WTC11 (cell line): ENCODE data around the gene LILRB3. TPM values are rescaled to one million over a fixed set of nuclear protein-coding genes. Genes with fewer than 3 reads are reported as not detected.

Experiments used
- ATAC-seq: fragments of 200-7000 bp; cut with Tn5 transposase; 2 replicates; pipeline ENCODE4 v1.10.0; 2021; ENCODE audit warnings: mild to moderate bottlenecking, moderate library complexity
- CTCF ChIA-PET: fragments of 300-600 bp; sonication (Branson Sonifier 250); formaldehyde crosslinking; loops from one replicate; lab custom pipeline; 2021; ENCODE audit warnings: antibody characterized with exemption; lab: Charles Lee
- POLR2A ChIA-PET: fragments of 350-600 bp; sonication (Branson Sonifier 250); formaldehyde crosslinking; loops from one replicate; lab custom pipeline; 2021; ENCODE audit warnings: antibody characterized with exemption; lab: Charles Lee
- DNase-seq: peaks from one replicate; pipeline ENCODE4 v3.0.0; 2021; ENCODE audit warnings: low spot score
- H3K27ac Mint-ChIP-seq: 2 replicates; pipeline ENCODE4 v1.8.0; 2021; ENCODE audit warnings: mixed read lengths
- H3K27me3 Mint-ChIP-seq: 2 replicates; pipeline ENCODE4 v1.8.0; 2021; ENCODE audit warnings: low read depth, mild to moderate bottlenecking, moderate library complexity, mixed read lengths
- H3K36me3 Mint-ChIP-seq: 2 replicates; pipeline ENCODE4 v1.8.0; 2021; ENCODE audit warnings: mixed read lengths
- H3K4me1 Mint-ChIP-seq: 2 replicates; pipeline ENCODE4 v1.8.0; 2022; ENCODE audit warnings: mixed read lengths
- H3K4me3 Mint-ChIP-seq: 2 replicates; pipeline ENCODE4 v1.8.0; 2021; ENCODE audit warnings: mild to moderate bottlenecking, moderate library complexity, mixed read lengths
- H3K9me3 Mint-ChIP-seq: 2 replicates; pipeline ENCODE4 v1.8.0; 2021; ENCODE audit warnings: mixed read lengths
- CREM ChIP-seq: sonication (generic); formaldehyde crosslinking; IDR thresholded peaks from 2 replicates; pipeline ENCODE4 v1.8.1; 2022; ENCODE audit warnings: mild to moderate bottlenecking, missing genetic modification reagents, moderate library complexity
- E2F4 ChIP-seq: sonication (generic); formaldehyde crosslinking; IDR thresholded peaks from 2 replicates; pipeline ENCODE4 v1.8.1; 2022; ENCODE audit warnings: low read depth, mild to moderate bottlenecking, moderate library complexity, missing genetic modification reagents, borderline replicate concordance
- FOXK1 ChIP-seq: sonication (generic); formaldehyde crosslinking; IDR thresholded peaks from 2 replicates; pipeline ENCODE4 v1.8.0; 2022; ENCODE audit warnings: mild to moderate bottlenecking, moderate library complexity, missing genetic modification reagents
- HMGXB4 ChIP-seq: sonication (generic); formaldehyde crosslinking; IDR thresholded peaks from 2 replicates; pipeline ENCODE4 v1.8.1; 2023; ENCODE audit warnings: mild to moderate bottlenecking, moderate library complexity, missing genetic modification reagents
- JUN ChIP-seq: sonication (generic); formaldehyde crosslinking; IDR thresholded peaks from 2 replicates; pipeline ENCODE4 v1.8.0; 2023; ENCODE audit warnings: mild to moderate bottlenecking, missing genetic modification reagents
- MYBL2 ChIP-seq: sonication (generic); formaldehyde crosslinking; IDR thresholded peaks from 2 replicates; pipeline ENCODE4 v1.8.1; 2023; ENCODE audit warnings: mild to moderate bottlenecking, moderate library complexity, missing genetic modification reagents
- NFATC4 ChIP-seq: fragments of 250-450 bp; sonication (Bioruptor Pico); IDR thresholded peaks from 2 replicates; pipeline ENCODE4 v1.9.0; 2021; ENCODE audit warnings: mild to moderate bottlenecking
- NFE2L1 ChIP-seq: sonication (generic); formaldehyde crosslinking; IDR thresholded peaks from 2 replicates; pipeline ENCODE4 v1.8.1; 2023; ENCODE audit warnings: missing genetic modification reagents
- NR3C1 ChIP-seq: sonication (generic); formaldehyde crosslinking; conservative IDR thresholded peaks from 2 replicates; pipeline ENCODE4 v1.8.1; 2023; ENCODE audit warnings: low read depth, mild to moderate bottlenecking, missing genetic modification reagents
- SOX15 ChIP-seq: fragments of 250-450 bp; sonication (Bioruptor Pico); IDR thresholded peaks from 2 replicates; pipeline ENCODE4 v1.9.0; 2021; ENCODE audit warnings: mild to moderate bottlenecking
- TEAD4 ChIP-seq: sonication (generic); formaldehyde crosslinking; IDR thresholded peaks from 2 replicates; pipeline ENCODE4 v1.8.0; 2022; ENCODE audit warnings: mild to moderate bottlenecking, missing genetic modification reagents
- TP53 ChIP-seq: sonication (generic); formaldehyde crosslinking; IDR thresholded peaks from 2 replicates; pipeline ENCODE4 v1.8.1; 2023; ENCODE audit warnings: mild to moderate bottlenecking, missing genetic modification reagents
- ZNF138 ChIP-seq: sonication (generic); formaldehyde crosslinking; conservative IDR thresholded peaks from 2 replicates; pipeline ENCODE4 v1.8.1; 2022; ENCODE audit warnings: mild to moderate bottlenecking, moderate library complexity, missing genetic modification reagents
- ZNF219 ChIP-seq: sonication (generic); formaldehyde crosslinking; IDR thresholded peaks from 2 replicates; pipeline ENCODE4 v1.8.0; 2023; ENCODE audit warnings: missing genetic modification reagents, mild to moderate bottlenecking, borderline replicate concordance
- ZNF396 ChIP-seq: fragments of 250-450 bp; sonication (Bioruptor Pico); IDR thresholded peaks from 2 replicates; pipeline ENCODE4 v1.8.0; 2021; ENCODE audit warnings: mild to moderate bottlenecking, moderate library complexity, borderline replicate concordance
- ZSCAN18 ChIP-seq: fragments of 250-450 bp; sonication (Bioruptor Pico); IDR thresholded peaks from 2 replicates; pipeline ENCODE4 v2.1.2; 2022; ENCODE audit warnings: mild to moderate bottlenecking, moderate library complexity
- total RNA-seq: library from RNA; stranded (reverse); gene quantifications from 3 replicates; pipeline ENCODE4 v1.2.3, GENCODE V29; 2021
- TF ChIP-seq, protein P1 (sequence below): fragments of 200-600 bp; IDR thresholded peaks from 2 replicates; pipeline ENCODE4 v1.8.0; 2022; ENCODE audit warnings: antibody characterized with exemption
- TF ChIP-seq, protein P2 (sequence below): sonication (generic); formaldehyde crosslinking; IDR thresholded peaks from 2 replicates; pipeline ENCODE4 v1.8.1; 2022; ENCODE audit warnings: mild to moderate bottlenecking, moderate library complexity, missing genetic modification reagents
- TF ChIP-seq, protein P3 (sequence below): sonication (generic); formaldehyde crosslinking; IDR thresholded peaks from 2 replicates; pipeline ENCODE4 v1.8.1; 2023; ENCODE audit warnings: mild to moderate bottlenecking, missing genetic modification reagents, borderline replicate concordance
- TF ChIP-seq, protein P4 (sequence below): sonication (generic); formaldehyde crosslinking; IDR thresholded peaks from 2 replicates; pipeline ENCODE4 v1.8.0; 2022; ENCODE audit warnings: mild to moderate bottlenecking, missing genetic modification reagents

LILRB3 gene
- total RNA-seq, 1 experiment from 2014 or later = not detected

GRCh38 chr19:54188215-54188871, 34.5 kb downstream of the LILRB3 start:
- peaks cover 35% of the 10 kb centered on the region for H3K4me1 Mint-ChIP-seq
- H3K27ac Mint-ChIP-seq = no peak overlapping the region
- peaks cover 38% of the 10 kb centered on the region for H3K36me3 Mint-ChIP-seq
- DNase-seq (peak; percentile 27), ATAC-seq (no peak)
- H3K27me3 Mint-ChIP-seq = peaks cover 3% of the 10 kb centered on the region; the same call in 1 of the 2 replicates
- no peak for TF ChIP-seq ZNF138 (CRISPR knock-in tag)
- TF ChIP-seq, protein P1, sequence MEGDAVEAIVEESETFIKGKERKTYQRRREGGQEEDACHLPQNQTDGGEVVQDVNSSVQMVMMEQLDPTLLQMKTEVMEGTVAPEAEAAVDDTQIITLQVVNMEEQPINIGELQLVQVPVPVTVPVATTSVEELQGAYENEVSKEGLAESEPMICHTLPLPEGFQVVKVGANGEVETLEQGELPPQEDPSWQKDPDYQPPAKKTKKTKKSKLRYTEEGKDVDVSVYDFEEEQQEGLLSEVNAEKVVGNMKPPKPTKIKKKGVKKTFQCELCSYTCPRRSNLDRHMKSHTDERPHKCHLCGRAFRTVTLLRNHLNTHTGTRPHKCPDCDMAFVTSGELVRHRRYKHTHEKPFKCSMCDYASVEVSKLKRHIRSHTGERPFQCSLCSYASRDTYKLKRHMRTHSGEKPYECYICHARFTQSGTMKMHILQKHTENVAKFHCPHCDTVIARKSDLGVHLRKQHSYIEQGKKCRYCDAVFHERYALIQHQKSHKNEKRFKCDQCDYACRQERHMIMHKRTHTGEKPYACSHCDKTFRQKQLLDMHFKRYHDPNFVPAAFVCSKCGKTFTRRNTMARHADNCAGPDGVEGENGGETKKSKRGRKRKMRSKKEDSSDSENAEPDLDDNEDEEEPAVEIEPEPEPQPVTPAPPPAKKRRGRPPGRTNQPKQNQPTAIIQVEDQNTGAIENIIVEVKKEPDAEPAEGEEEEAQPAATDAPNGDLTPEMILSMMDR = no peak
- no peak for TF ChIP-seq JUN (CRISPR knock-in tag)
- no peak for TF ChIP-seq NFE2L1 (CRISPR knock-in tag)
- no peak for TF ChIP-seq SOX15
- TF ChIP-seq CREM (CRISPR knock-in tag) = no peak
- TF ChIP-seq NFATC4 (CRISPR knock-in tag) = no peak
- no peak for TF ChIP-seq TEAD4
- TF ChIP-seq, protein P2, sequence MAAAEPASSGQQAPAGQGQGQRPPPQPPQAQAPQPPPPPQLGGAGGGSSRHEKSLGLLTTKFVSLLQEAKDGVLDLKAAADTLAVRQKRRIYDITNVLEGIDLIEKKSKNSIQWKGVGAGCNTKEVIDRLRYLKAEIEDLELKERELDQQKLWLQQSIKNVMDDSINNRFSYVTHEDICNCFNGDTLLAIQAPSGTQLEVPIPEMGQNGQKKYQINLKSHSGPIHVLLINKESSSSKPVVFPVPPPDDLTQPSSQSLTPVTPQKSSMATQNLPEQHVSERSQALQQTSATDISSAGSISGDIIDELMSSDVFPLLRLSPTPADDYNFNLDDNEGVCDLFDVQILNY (CRISPR knock-in tag) = no peak
- TF ChIP-seq ZNF396 (CRISPR knock-in tag) = no peak
- H3K9me3 Mint-ChIP-seq = no peaks in the 10 kb centered on the region
- ChIA-PET CTCF (interaction anchor here (1.2 to 4.2 kb wide), 8 partner anchors 9 to 78 kb away, joined by 4 to 84 read pairs (median 14); partner anchors contain the start of genes CNOT3 and TMC4), POLR2A (interaction anchor here (0.7 to 4.3 kb wide), 9 partner anchors 8 to 129 kb away, joined by 3 to 25 read pairs (median 7); partner anchors contain the start of genes RPS9 and TMC4)
- peak overlapping the region; percentile 85 for H3K4me3 Mint-ChIP-seq

- H3K27me3 Mint-ChIP-seq = peaks cover 3% of the 10 kb centered on the region; the same call in 1 of the 2 replicates
- H3K9me3 Mint-ChIP-seq = no peaks in the 10 kb centered on the region
- H3K27ac Mint-ChIP-seq = peak overlapping the region; percentile 63; the same call in 1 of the 2 replicates
- peaks cover 23% of the 10 kb centered on the region for H3K4me1 Mint-ChIP-seq
- peak overlapping the region; percentile 85 for H3K4me3 Mint-ChIP-seq
- CTCF ChIA-PET = interaction anchor here (1.1 kb wide), 1 partner anchor 28 kb away, joined by 3 read pairs; the partner anchor contains the start of gene LENG1
- POLR2A ChIA-PET = no interaction called here
- peaks cover 35% of the 10 kb centered on the region for H3K36me3 Mint-ChIP-seq
- DNase-seq (no peak), ATAC-seq (no peak)
- TF ChIP-seq, protein P3, sequence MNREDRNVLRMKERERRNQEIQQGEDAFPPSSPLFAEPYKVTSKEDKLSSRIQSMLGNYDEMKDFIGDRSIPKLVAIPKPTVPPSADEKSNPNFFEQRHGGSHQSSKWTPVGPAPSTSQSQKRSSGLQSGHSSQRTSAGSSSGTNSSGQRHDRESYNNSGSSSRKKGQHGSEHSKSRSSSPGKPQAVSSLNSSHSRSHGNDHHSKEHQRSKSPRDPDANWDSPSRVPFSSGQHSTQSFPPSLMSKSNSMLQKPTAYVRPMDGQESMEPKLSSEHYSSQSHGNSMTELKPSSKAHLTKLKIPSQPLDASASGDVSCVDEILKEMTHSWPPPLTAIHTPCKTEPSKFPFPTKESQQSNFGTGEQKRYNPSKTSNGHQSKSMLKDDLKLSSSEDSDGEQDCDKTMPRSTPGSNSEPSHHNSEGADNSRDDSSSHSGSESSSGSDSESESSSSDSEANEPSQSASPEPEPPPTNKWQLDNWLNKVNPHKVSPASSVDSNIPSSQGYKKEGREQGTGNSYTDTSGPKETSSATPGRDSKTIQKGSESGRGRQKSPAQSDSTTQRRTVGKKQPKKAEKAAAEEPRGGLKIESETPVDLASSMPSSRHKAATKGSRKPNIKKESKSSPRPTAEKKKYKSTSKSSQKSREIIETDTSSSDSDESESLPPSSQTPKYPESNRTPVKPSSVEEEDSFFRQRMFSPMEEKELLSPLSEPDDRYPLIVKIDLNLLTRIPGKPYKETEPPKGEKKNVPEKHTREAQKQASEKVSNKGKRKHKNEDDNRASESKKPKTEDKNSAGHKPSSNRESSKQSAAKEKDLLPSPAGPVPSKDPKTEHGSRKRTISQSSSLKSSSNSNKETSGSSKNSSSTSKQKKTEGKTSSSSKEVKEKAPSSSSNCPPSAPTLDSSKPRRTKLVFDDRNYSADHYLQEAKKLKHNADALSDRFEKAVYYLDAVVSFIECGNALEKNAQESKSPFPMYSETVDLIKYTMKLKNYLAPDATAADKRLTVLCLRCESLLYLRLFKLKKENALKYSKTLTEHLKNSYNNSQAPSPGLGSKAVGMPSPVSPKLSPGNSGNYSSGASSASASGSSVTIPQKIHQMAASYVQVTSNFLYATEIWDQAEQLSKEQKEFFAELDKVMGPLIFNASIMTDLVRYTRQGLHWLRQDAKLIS = no peak
- TF ChIP-seq NR3C1 (CRISPR knock-in tag) (no peak), TP53 (CRISPR knock-in tag) (no peak), ZNF219 (no peak), ZSCAN18 (CRISPR knock-in tag) (no peak), E2F4 (CRISPR knock-in tag) (no peak), HMGXB4 (CRISPR knock-in tag) (no peak), MYBL2 (no peak), FOXK1 (CRISPR knock-in tag) (no peak)
- TF ChIP-seq, protein P1 = no peak
- TF ChIP-seq, protein P4, sequence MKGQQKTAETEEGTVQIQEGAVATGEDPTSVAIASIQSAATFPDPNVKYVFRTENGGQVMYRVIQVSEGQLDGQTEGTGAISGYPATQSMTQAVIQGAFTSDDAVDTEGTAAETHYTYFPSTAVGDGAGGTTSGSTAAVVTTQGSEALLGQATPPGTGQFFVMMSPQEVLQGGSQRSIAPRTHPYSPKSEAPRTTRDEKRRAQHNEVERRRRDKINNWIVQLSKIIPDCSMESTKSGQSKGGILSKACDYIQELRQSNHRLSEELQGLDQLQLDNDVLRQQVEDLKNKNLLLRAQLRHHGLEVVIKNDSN = no peak
These were observed 35.8 kb downstream of the LILRB3 start for GRCh38 chr19:54186934-54187381.
